ENCODE data around the gene TENM3.

TENM3 gene

DNA sequence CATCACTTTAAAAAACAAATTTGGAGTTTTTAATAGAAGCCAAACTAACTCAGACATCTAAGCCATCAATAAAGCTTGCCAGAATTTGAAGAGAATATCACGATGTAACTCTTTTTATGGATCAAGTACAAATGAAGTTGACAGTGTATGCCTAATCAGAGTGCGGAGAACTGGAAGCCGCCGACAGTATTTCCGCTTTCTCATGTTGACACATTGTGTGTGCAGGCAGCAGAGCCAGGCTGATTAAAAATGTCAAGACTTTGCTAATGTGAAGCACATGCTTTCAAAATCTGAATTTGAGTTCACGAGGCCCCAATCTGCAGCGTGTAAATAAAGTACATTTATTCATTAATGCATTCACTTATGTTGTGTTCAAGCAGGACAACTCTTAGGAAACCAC, 161.2 kb downstream of the TENM3 start:
- no peak for TF ChIP-seq CTCF (IDR thresholded peaks at IDR 0.05; ENCODE audit: low read depth, low read length)
- H3K4me3 ChIP-seq (replicated peaks in 1 of 2; ENCODE audit: low read depth in 2 of 2, low read length in 2 of 2) = no peak overlapping the region
- peak in 1 of 2 donors; percentile 11 for DNase-seq (ENCODE audit: low read depth in 2 of 2)

DNA sequence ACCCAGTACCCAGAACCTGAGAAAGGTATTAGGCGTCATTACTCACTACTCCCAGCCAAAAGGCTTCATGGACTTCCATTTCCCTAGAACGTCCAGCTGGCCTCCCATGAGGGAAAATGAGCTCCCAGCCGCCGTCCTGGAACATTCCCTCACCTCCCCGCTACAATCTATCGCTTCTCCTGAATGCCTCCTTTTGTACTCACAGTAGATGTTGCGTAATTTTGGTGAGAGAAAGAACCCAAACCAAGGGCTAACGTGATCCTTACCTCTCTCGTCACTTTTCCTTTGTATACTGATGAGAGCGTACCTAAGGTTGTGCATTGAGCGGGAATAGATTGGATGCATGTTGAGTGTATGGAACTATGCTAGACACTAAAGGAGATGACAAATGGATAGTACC, 161.9 kb downstream of the TENM3 start:
- DNase-seq (ENCODE audit: low read depth in 2 of 2) = no peak
- H3K4me3 ChIP-seq (replicated peaks in 1 of 2; ENCODE audit: low read depth in 2 of 2, low read length in 2 of 2) = no peak overlapping the region
- no peak for TF ChIP-seq CTCF (IDR thresholded peaks at IDR 0.05; ENCODE audit: low read depth, low read length)

DNA sequence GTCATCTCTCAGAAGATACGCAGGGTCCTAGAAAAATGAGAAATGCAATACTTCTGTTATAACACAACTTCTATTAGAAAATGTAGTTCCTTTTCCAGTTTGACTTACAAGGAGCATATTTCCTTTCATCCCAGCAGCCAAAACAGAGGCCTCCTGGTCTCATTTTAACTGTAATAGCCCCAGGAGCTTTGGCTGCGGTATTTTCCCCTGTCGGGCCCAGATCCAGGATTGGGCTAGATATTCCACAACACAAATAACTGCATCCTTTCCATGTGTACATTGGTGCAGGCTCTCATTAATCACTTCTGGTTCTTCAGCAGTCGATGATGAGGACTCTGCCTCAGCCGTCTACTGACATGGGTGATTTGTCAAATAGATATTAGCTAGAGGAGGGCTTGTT, 166.1 kb downstream of the TENM3 start:
- DNase-seq (ENCODE audit: low read depth in 2 of 2) = no peak
- H3K4me3 ChIP-seq (replicated peaks in 1 of 2; ENCODE audit: low read depth in 2 of 2, low read length in 2 of 2) = no peak overlapping the region
- no peak for TF ChIP-seq CTCF (IDR thresholded peaks at IDR 0.05; ENCODE audit: low read depth, low read length)

- no peak for TF ChIP-seq CTCF (IDR thresholded peaks at IDR 0.05; ENCODE audit: low read depth, low read length)
- no peak for DNase-seq (ENCODE audit: low read depth in 2 of 2)
- H3K4me3 ChIP-seq (replicated peaks in 1 of 2; ENCODE audit: low read depth in 2 of 2, low read length in 2 of 2) = no peak overlapping the region
Measured at GRCh38 chr4:182411391-182411790, 168.2 kb downstream of the TENM3 start.

DNA sequence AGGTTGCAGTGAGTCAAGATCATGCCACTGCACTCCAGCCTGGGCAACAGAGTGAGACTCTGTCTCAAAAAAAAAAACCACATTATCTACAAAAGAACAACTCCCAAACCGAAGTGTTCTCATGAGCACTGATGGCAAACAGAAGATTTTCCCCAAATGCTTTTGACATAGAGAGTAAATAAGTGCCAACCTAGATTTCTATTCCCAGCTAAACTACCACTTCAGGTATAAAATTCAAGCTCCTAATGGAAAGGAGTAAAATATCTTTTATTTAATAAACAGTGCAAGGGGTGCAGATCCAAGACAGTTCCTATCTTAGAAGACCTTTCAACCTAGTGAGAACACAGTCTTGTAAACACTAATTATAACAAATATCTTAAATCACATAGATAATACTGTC, 170.3 kb downstream of the TENM3 start:
- no peak for TF ChIP-seq CTCF (IDR thresholded peaks at IDR 0.05; ENCODE audit: low read depth, low read length)
- no peak overlapping the region for H3K4me3 ChIP-seq (replicated peaks in 1 of 2; ENCODE audit: low read depth in 2 of 2, low read length in 2 of 2)
- no peak for DNase-seq (ENCODE audit: low read depth in 2 of 2)

DNA sequence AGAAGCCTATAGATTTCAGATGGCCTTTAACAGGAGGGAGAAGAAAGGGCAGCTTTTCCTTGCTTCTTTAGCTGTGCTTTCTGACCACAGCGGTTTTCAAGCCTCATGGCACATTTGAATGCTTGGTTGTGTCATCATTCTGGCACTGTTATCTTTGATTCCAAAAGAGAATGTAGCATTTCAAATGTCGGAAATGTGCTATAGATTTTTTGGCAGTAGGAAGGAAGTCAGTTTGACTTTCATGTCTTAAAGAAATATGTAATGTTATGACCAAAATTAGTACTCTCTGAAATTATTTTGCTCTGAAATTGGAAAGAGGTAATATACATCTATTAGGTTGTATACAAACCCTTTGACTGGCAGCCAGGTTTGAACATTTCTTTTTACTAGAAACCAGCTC, 171.9 kb downstream of the TENM3 start:
- peak in 1 of 2 donors; percentile 14 for DNase-seq (ENCODE audit: low read depth in 2 of 2)

More for the DNA sequence above, 171.9 kb downstream of the TENM3 start:
- H3K4me3 ChIP-seq (replicated peaks in 1 of 2; ENCODE audit: low read depth in 2 of 2, low read length in 2 of 2) = no peak overlapping the region
- no peak for TF ChIP-seq CTCF (IDR thresholded peaks at IDR 0.05; ENCODE audit: low read depth, low read length)
